ENCODE results near the gene PSMD6. TPM values are rescaled to one million over a fixed set of nuclear protein-coding genes. Genes with fewer than 3 reads are reported as not detected.

PSMD6 gene
- total RNA-seq, 1 donor from 2014 or later: 65.0 TPM

- peaks cover 8% of the 10 kb centered on the region for H3K4me1 Mint-ChIP-seq (ENCODE audit: low read depth)
- H3K9me3 Mint-ChIP-seq (ENCODE audit: low read depth): no peaks in the 10 kb centered on the region
- TF ChIP-seq, protein P1, sequence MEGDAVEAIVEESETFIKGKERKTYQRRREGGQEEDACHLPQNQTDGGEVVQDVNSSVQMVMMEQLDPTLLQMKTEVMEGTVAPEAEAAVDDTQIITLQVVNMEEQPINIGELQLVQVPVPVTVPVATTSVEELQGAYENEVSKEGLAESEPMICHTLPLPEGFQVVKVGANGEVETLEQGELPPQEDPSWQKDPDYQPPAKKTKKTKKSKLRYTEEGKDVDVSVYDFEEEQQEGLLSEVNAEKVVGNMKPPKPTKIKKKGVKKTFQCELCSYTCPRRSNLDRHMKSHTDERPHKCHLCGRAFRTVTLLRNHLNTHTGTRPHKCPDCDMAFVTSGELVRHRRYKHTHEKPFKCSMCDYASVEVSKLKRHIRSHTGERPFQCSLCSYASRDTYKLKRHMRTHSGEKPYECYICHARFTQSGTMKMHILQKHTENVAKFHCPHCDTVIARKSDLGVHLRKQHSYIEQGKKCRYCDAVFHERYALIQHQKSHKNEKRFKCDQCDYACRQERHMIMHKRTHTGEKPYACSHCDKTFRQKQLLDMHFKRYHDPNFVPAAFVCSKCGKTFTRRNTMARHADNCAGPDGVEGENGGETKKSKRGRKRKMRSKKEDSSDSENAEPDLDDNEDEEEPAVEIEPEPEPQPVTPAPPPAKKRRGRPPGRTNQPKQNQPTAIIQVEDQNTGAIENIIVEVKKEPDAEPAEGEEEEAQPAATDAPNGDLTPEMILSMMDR (IDR thresholded peaks at IDR 0.05): no peak
- DNase-seq (ENCODE audit: low spot score): no peak
- H3K27ac Mint-ChIP-seq (ENCODE audit: unreplicated experiment): no peak overlapping the region
- no peak overlapping the region for H3K4me3 Mint-ChIP-seq (ENCODE audit: unreplicated experiment)
- H3K27me3 Mint-ChIP-seq (ENCODE audit: low read depth): no peaks in the 10 kb centered on the region
- H3K36me3 Mint-ChIP-seq (ENCODE audit: low read depth): peaks cover 29% of the 10 kb centered on the region
Measured at GRCh38 chr3:63988943-63989342, 34.4 kb downstream of the PSMD6 start.

DNA sequence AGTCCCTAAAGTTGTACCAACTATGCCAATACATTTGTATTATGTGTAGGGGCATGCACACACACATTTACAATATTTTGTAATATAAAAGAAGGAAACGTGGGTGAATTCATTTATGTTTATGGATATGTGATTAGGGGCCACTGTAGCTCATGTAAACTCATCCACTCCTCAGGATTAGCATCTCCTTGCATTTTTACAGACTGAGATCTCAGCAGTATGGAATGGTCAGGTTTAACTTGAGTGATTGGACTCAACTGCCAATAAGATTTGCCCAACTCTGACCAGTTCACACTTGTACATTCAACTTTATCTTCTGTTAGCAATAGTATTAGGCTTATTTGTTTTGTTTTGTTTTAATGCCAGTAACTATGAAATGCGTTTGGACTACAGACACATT is 36.5 kb downstream of the PSMD6 start:
- peaks cover 5% of the 10 kb centered on the region for H3K4me1 Mint-ChIP-seq (ENCODE audit: low read depth)
- no peak overlapping the region for H3K27ac Mint-ChIP-seq (ENCODE audit: unreplicated experiment)
- no peaks in the 10 kb centered on the region for H3K27me3 Mint-ChIP-seq (ENCODE audit: low read depth)
- TF ChIP-seq, protein P1 (IDR thresholded peaks at IDR 0.05): no peak
- no peak for DNase-seq (ENCODE audit: low spot score)
- H3K4me3 Mint-ChIP-seq (ENCODE audit: unreplicated experiment): no peak overlapping the region
- H3K36me3 Mint-ChIP-seq (ENCODE audit: low read depth): peaks cover 36% of the 10 kb centered on the region
- H3K9me3 Mint-ChIP-seq (ENCODE audit: low read depth): no peaks in the 10 kb centered on the region

- H3K27ac Mint-ChIP-seq (ENCODE audit: unreplicated experiment): no peak overlapping the region
- no peak overlapping the region for H3K4me3 Mint-ChIP-seq (ENCODE audit: unreplicated experiment)
- peaks cover 33% of the 10 kb centered on the region for H3K36me3 Mint-ChIP-seq (ENCODE audit: low read depth)
- DNase-seq (ENCODE audit: low spot score): no peak
- H3K4me1 Mint-ChIP-seq (ENCODE audit: low read depth): peaks cover 5% of the 10 kb centered on the region
- no peaks in the 10 kb centered on the region for H3K27me3 Mint-ChIP-seq (ENCODE audit: low read depth)
- no peaks in the 10 kb centered on the region for H3K9me3 Mint-ChIP-seq (ENCODE audit: low read depth)
- TF ChIP-seq, protein P1 (IDR thresholded peaks at IDR 0.05): peak; percentile 13
Measured at GRCh38 chr3:63986146-63986545, 37.1 kb downstream of the PSMD6 start.

DNA sequence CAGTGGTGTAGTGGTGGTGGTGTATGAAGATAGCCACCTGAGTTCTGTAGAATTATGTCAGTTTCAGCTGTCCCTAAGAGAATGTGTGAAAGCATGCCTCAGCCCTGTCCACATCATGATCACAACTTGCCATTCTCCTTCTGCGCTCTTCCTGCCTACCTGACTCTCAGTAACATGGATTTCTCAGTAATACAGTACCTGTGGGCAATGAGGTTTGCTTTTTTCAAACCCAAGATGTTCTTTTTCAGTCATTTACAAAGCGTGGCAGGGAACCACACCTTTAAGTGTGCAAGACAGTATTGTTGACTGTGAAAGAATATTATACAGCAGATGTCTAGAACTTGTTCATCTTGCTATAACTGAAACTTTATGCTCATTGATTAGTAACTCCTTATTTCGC is 38.9 kb downstream of the PSMD6 start:
- Mint-ChIP-seq H3K27ac (ENCODE audit: unreplicated experiment) (no peak overlapping the region), H3K4me3 (ENCODE audit: unreplicated experiment) (no peak overlapping the region), H3K27me3 (ENCODE audit: low read depth) (no peaks in the 10 kb centered on the region), H3K4me1 (ENCODE audit: low read depth) (peaks cover 6% of the 10 kb centered on the region), H3K9me3 (ENCODE audit: low read depth) (no peaks in the 10 kb centered on the region), H3K36me3 (ENCODE audit: low read depth) (peaks cover 29% of the 10 kb centered on the region)
- no peak for DNase-seq (ENCODE audit: low spot score)
- TF ChIP-seq, protein P1 (IDR thresholded peaks at IDR 0.05): no peak

- Mint-ChIP-seq H3K4me1 (ENCODE audit: low read depth) (peaks cover 18% of the 10 kb centered on the region), H3K36me3 (ENCODE audit: low read depth) (peaks cover 22% of the 10 kb centered on the region), H3K9me3 (ENCODE audit: low read depth) (no peaks in the 10 kb centered on the region), H3K27ac (ENCODE audit: unreplicated experiment) (no peak overlapping the region), H3K27me3 (ENCODE audit: low read depth) (no peaks in the 10 kb centered on the region), H3K4me3 (ENCODE audit: unreplicated experiment) (no peak overlapping the region)
- DNase-seq (ENCODE audit: low spot score): no peak
- TF ChIP-seq, protein P1 (IDR thresholded peaks at IDR 0.05): no peak
Measured at GRCh38 chr3:63981980-63982379, 41.3 kb downstream of the PSMD6 start.

Measured in chondrocyte (in vitro differentiated cells).